Panc1 (cell line): Measurements from ENCODE around the gene TEX261.

Experiments used
- POLR2AphosphoS5 ChIP-seq: IDR thresholded peaks from 2 replicates; pipeline ENCODE4 v1.6.1; 2012; ENCODE audit warnings: mild to moderate bottlenecking, low read depth, low read length, moderate library complexity
- TF ChIP-seq, protein P1 (sequence below): fragments of 450-650 bp; IDR thresholded peaks from 2 replicates; pipeline ENCODE4 v1.5.1; 2017; ENCODE audit warnings: mild to moderate bottlenecking
- TF ChIP-seq, protein P2 (sequence below), 2 experiments: IDR thresholded peaks; 2 replicates each; pipeline ENCODE4 v1.6.1; 2011 to 2012; ENCODE audit warnings: low read depth in 2 of 2, control low read depth in 1 of 2, low read length in 1 of 2, mild to moderate bottlenecking in 1 of 2, moderate library complexity in 1 of 2; ENCODE audit not compliant: insufficient read depth in 1 of 2

- TF ChIP-seq, protein P1, sequence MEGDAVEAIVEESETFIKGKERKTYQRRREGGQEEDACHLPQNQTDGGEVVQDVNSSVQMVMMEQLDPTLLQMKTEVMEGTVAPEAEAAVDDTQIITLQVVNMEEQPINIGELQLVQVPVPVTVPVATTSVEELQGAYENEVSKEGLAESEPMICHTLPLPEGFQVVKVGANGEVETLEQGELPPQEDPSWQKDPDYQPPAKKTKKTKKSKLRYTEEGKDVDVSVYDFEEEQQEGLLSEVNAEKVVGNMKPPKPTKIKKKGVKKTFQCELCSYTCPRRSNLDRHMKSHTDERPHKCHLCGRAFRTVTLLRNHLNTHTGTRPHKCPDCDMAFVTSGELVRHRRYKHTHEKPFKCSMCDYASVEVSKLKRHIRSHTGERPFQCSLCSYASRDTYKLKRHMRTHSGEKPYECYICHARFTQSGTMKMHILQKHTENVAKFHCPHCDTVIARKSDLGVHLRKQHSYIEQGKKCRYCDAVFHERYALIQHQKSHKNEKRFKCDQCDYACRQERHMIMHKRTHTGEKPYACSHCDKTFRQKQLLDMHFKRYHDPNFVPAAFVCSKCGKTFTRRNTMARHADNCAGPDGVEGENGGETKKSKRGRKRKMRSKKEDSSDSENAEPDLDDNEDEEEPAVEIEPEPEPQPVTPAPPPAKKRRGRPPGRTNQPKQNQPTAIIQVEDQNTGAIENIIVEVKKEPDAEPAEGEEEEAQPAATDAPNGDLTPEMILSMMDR: no peak
- TF ChIP-seq POLR2AphosphoS5: no peak
- TF ChIP-seq, protein P2, sequence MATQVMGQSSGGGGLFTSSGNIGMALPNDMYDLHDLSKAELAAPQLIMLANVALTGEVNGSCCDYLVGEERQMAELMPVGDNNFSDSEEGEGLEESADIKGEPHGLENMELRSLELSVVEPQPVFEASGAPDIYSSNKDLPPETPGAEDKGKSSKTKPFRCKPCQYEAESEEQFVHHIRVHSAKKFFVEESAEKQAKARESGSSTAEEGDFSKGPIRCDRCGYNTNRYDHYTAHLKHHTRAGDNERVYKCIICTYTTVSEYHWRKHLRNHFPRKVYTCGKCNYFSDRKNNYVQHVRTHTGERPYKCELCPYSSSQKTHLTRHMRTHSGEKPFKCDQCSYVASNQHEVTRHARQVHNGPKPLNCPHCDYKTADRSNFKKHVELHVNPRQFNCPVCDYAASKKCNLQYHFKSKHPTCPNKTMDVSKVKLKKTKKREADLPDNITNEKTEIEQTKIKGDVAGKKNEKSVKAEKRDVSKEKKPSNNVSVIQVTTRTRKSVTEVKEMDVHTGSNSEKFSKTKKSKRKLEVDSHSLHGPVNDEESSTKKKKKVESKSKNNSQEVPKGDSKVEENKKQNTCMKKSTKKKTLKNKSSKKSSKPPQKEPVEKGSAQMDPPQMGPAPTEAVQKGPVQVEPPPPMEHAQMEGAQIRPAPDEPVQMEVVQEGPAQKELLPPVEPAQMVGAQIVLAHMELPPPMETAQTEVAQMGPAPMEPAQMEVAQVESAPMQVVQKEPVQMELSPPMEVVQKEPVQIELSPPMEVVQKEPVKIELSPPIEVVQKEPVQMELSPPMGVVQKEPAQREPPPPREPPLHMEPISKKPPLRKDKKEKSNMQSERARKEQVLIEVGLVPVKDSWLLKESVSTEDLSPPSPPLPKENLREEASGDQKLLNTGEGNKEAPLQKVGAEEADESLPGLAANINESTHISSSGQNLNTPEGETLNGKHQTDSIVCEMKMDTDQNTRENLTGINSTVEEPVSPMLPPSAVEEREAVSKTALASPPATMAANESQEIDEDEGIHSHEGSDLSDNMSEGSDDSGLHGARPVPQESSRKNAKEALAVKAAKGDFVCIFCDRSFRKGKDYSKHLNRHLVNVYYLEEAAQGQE (IDR thresholded peaks at IDR 0.05; ENCODE audit: insufficient read depth in 1 of 2, low read depth in 2 of 2, low read length in 1 of 2): no peak
Measured at GRCh38 chr2:70987386-70987785, 7.3 kb downstream of the TEX261 start.
